Non-pigmented ciliary epithelial cell (primary cell): ENCODE results near the gene KCNMB4.
A peak's percentile ranks its signal among the peaks of the same experiment; 100 is the strongest.
"Not testable (repeated sequence)": the region's sequence is repeated elsewhere in the genome, so short reads cannot be mapped to it uniquely, and the experiment has no call there.

ENCODE experiments used
- DNase-seq: peaks from one replicate; pipeline ENCODE4 v3.0.0-alpha.2; 2010; ENCODE audit warnings: low read depth

The KCNMB4 gene

GRCh38 chr12:70372881-70373280, 6.8 kb downstream of the KCNMB4 start:
- no peak for DNase-seq

GRCh38 chr12:70379846-70380245, 13.8 kb downstream of the KCNMB4 start:
- no peak for DNase-seq

- DNase-seq, result no peak
These were observed 17.4 kb downstream of the KCNMB4 start for GRCh38 chr12:70383484-70383883.

DNA sequence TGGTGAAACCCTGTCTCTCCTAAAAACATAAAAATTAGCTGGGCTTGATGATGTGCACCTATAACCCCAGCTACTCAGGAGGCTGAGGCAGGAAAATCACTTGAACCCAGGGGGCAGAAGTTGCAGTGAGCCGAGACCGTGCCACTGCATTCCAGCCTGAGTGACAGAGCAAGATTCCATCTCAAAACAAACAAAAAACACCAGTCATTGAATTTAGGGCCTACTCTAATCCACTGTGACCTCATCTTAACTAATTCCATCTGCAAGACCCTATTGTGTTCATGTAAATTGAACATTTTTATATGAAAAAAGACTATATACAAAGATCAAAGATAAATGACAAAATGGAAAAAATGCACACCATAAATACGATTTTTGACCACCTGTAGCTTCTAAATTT, 17.8 kb downstream of the KCNMB4 start:
- DNase-seq, result no peak

- DNase-seq, result no peak
These were observed 20.7 kb downstream of the KCNMB4 start for GRCh38 chr12:70386771-70387170.

GRCh38 chr12:70389678-70390077, 23.6 kb downstream of the KCNMB4 start:
- no peak for DNase-seq

- not testable (repeated sequence) for DNase-seq
These were observed 26.5 kb downstream of the KCNMB4 start for GRCh38 chr12:70392631-70393030.

DNA sequence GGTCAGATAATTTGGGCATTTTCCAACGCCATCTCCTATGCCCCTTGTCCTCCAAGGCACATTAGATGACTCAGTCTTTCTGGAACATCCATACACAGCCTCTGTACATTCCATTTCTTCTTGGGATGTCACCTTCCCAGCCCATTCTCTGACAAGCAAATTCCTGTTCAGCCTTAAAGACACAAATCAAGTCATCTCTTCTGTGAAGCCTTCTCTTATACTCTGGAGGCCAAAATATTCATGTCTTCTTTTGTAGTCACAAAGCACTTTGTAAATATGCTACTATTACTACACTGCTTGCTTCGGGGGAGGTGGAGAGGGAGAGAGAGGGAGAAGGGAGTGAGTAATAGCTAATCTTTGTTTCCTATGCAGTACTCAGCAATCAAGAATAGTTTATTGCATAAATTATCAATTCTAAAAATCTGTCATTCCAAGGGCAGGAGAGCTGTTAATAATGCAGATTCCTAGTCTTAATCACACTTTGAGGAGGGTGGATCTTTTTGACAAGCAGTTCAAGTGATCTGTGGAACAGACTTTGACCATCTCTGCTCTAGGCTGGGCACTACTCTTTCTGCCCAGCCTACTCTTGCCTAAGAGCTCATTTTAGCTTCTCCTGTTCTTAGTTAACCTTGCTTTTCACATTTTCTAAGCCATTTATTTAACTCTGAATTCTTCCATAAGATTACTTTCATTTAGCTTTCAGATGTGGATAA, 27.9 kb downstream of the KCNMB4 start:
- DNase-seq, result peak; percentile 28

GRCh38 chr12:70398002-70398401, 31.9 kb downstream of the KCNMB4 start:
- DNase-seq, result no peak

DNA sequence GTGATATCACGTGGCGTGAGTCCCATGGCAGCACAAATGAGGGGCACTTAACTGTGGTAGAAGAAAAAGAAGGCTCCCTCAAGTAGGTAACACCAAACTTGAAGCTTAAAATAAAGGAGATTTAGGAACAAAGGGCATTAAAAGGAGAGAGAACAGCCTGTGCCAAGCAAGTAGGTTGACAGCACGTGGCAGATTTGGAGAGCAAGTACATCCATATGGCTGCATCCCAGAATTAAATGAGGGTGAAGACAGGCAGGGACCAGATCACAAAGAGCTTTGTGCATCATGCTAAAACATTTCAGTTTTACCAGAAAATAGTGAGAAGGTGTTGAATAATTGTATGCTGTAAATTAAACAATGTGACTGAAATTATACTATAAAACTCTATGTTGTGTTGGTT, 32.8 kb downstream of the KCNMB4 start:
- DNase-seq, result no peak

DNA sequence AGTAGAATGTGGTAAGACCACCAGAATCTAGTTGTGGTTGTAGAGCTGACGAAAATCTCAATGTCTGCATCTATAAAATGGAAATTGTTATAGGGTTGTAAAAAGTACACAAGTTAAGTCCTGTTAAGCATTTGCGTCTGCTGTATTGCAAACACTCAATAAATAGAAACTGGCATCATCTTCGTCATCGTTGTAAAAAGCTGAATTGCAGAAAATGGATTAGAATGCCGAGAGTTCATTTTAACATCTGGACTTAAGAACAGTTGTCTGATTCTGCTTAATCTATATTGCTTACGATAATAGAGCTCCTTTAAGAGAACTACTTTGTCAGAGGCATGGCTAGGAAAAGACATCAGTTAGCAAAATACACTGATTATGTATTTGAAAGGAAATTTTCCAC, 33.2 kb downstream of the KCNMB4 start:
- DNase-seq, result no peak

GRCh38 chr12:70400124-70400523, 34.0 kb downstream of the KCNMB4 start:
- no peak for DNase-seq

DNA sequence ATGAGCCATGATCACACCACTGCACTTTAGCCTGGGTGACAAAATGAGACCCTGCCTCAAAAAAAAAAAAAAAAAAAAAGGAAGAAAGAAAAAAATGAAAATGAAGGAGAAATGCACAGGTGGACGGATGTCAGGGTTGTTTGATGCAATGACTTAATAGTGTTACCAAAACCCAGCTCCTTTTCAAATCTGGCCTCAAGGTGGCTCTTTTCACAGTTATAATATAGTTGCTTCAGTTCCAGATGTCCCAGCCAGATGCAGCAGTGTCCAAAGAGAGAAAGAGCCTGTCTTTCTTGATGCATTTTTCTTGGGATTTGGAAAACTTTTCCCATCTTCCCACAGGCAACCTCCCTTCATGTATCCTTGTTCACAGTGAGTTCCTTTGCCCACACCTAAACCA, 36.5 kb downstream of the KCNMB4 start:
- DNase-seq, result no peak

GRCh38 chr12:70403826-70404225, 37.7 kb downstream of the KCNMB4 start:
- no peak for DNase-seq

- no peak for DNase-seq
These were observed 42.1 kb downstream of the KCNMB4 start for GRCh38 chr12:70408004-70408790.

DNA sequence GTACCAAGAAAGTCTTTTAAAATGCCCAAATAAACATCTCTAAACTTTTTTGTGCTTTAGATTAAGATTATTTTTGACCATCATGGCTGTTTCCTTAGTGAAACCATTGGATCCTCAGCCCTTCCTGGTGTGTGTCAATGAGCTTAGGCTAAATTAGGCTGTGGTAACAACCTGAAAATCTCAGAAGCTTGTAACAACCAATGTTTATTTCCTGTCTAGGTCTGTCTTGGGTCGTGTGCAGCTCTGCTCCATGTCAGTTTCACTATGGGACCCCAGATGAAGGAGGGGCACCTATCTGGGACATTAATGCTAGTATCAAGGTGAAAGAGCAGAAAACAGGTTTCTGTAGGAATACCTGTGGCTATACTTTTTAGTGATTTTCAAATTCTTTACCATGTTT, 49.9 kb downstream of the KCNMB4 start:
- DNase-seq, result no peak

GRCh38 chr12:70417121-70417520, 51.0 kb downstream of the KCNMB4 start:
- no peak for DNase-seq

- no peak for DNase-seq
These were observed 52.0 kb downstream of the KCNMB4 start for GRCh38 chr12:70418101-70418500.

GRCh38 chr12:70422631-70423030, 56.5 kb downstream of the KCNMB4 start:
- no peak for DNase-seq

GRCh38 chr12:70426620-70427019, 60.5 kb downstream of the KCNMB4 start:
- DNase-seq, result no peak

- no peak for DNase-seq
These were observed 61.5 kb downstream of the KCNMB4 start for GRCh38 chr12:70427611-70428010.

DNA sequence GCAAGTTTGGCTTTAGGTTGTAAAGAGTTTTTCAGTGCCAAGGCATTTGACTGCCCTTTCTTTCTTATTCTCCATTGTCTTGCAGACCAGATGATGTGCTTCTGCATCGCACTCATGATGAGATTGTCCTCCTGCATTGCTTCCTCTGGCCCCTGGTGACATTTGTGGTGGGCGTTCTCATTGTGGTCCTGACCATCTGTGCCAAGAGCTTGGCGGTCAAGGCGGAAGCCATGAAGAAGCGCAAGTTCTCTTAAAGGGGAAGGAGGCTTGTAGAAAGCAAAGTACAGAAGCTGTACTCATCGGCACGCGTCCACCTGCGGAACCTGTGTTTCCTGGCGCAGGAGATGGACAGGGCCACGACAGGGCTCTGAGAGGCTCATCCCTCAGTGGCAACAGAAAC, 64.3 kb downstream of the KCNMB4 start:
- DNase-seq, result no peak

DNA sequence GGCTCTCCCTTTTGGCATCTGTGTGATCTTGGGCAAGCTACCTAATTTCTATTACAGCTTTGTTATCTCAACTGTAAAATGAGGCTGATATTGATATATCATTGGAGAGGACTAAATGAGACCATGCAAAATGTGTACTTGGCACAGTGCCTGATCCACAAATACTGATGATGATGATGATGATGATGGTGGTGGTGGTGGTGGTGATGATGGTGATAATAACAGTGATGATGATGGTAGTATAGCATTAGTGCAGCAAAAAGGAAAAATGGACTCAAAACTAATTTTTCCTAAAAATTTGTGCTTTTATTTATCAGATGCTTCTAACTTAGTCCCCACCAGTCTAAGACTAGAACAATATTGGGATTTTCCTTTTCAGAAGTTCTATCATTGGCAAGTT, 70.7 kb downstream of the KCNMB4 start:
- DNase-seq, result no peak
